H1 (cell line): ENCODE results near the gene PIK3R6. TPM values are rescaled to one million over a fixed set of nuclear protein-coding genes. Genes with fewer than 3 reads are reported as not detected.

ENCODE experiments used
- CTCF ChIA-PET: fragments of 300-600 bp; sonication (Branson Sonifier 250); formaldehyde crosslinking; loops from one replicate; lab custom pipeline; 2021; ENCODE audit not compliant: partially characterized antibody; lab: Charles Lee
- POLR2A ChIA-PET: fragments of 300-600 bp; sonication (Branson Sonifier 250); formaldehyde crosslinking; loops from one replicate; lab custom pipeline; 2021; ENCODE audit warnings: inconsistent platforms; ENCODE audit not compliant: partially characterized antibody; lab: Charles Lee
- DNase-seq, 2 experiments: peaks; one replicate each; pipeline versions ENCODE4 v3.0.0 to v3.0.0-alpha.2; 2010 to 2022; ENCODE audit warnings: low spot score in 2 of 2, low read depth in 1 of 2, mixed read lengths in 1 of 2
- FAIRE-seq: peaks from 2 replicates; lab custom pipeline; 2011; peaks lifted over from hg19 to GRCh38; lab: Jason Lieb, UNC
- H2AFZ ChIP-seq: 2 replicates; pipeline ENCODE4 v1.8.1; 2012; ENCODE audit warnings: low read length, inconsistent platforms
- H2AK5ac ChIP-seq: 2 replicates; pipeline ENCODE4 v1.6.1; 2013; ENCODE audit warnings: low read depth, low read length
- H2BK120ac ChIP-seq: replicated peaks from 2 replicates; pipeline ENCODE3; 2013; ENCODE audit warnings: low read depth, low read length, inconsistent platforms
- H2BK12ac ChIP-seq: 2 replicates; pipeline ENCODE4 v1.6.1; 2013; ENCODE audit warnings: low read depth, low read length
- H2BK15ac ChIP-seq: 2 replicates; pipeline ENCODE4 v1.6.1; 2013; ENCODE audit warnings: low read length
- H2BK20ac ChIP-seq: 2 replicates; pipeline ENCODE4 v1.6.1; 2013; ENCODE audit warnings: low read length
- H2BK5ac ChIP-seq: 2 replicates; pipeline ENCODE4 v1.6.1; 2013; ENCODE audit warnings: low read depth, low read length
- H3K14ac ChIP-seq: 2 replicates; pipeline ENCODE4 v1.6.1; 2013; ENCODE audit warnings: inconsistent platforms; ENCODE audit not compliant: insufficient read length
- H3K18ac ChIP-seq: 2 replicates; pipeline ENCODE4 v1.6.1; 2013; ENCODE audit warnings: low read length; ENCODE audit errors: extremely low read depth
- H3K23ac ChIP-seq: 2 replicates; pipeline ENCODE4 v1.6.1; 2013; ENCODE audit warnings: inconsistent platforms; ENCODE audit not compliant: insufficient read length
- H3K23me2 ChIP-seq: 2 replicates; pipeline ENCODE4 v1.6.1; 2013; ENCODE audit warnings: low read depth, low read length
- H3K27ac ChIP-seq: 2 replicates; pipeline ENCODE4 v1.6.1; 2011; ENCODE audit warnings: low read depth, low read length, inconsistent platforms
- H3K27me3 ChIP-seq, 4 experiments: replicated peaks in 1 of 4; 1 replicate in 1 of 4; 2 replicates in 3 of 4; pipeline versions ENCODE4 v1.6.1 to v1.8.1; 2011 to 2013; ENCODE audit warnings: low read length in 3 of 4, mild to moderate bottlenecking in 3 of 4, inconsistent platforms in 2 of 4, mixed read lengths in 2 of 4, moderate library complexity in 1 of 4; ENCODE audit not compliant: control insufficient read depth in 3 of 4, insufficient read depth in 3 of 4; ENCODE audit errors: extremely low read depth in 1 of 4
- H3K36me3 ChIP-seq, 4 experiments: 2 replicates each; pipeline versions ENCODE4 v1.6.1 to v1.8.1; 2011 to 2013; ENCODE audit warnings: mild to moderate bottlenecking in 4 of 4, low read length in 3 of 4, moderate library complexity in 2 of 4, control low read depth in 1 of 4, inconsistent platforms in 1 of 4; ENCODE audit not compliant: insufficient read depth in 4 of 4, control insufficient read depth in 2 of 4
- H3K4ac ChIP-seq: replicated peaks from 2 replicates; pipeline ENCODE3; 2013; ENCODE audit warnings: low read length, low read depth, mixed read lengths, inconsistent platforms; ENCODE audit not compliant: insufficient read length
- H3K4me1 ChIP-seq, 4 experiments: replicated peaks in 1 of 4; 1 replicate in 1 of 4; 2 replicates in 3 of 4; pipeline versions ENCODE4 v1.6.1 to v1.8.1; 2011 to 2013; ENCODE audit warnings: low read length in 3 of 4, inconsistent platforms in 2 of 4, mixed read lengths in 1 of 4; ENCODE audit not compliant: insufficient read depth in 4 of 4, control insufficient read depth in 3 of 4
- H3K4me2 ChIP-seq, 2 experiments: 2 replicates each; pipeline versions ENCODE4 v1.6.1 to v1.8.1; 2011 to 2013; ENCODE audit warnings: low read depth in 2 of 2, low read length in 2 of 2, control low read depth in 1 of 2, inconsistent platforms in 1 of 2, mild to moderate bottlenecking in 1 of 2; ENCODE audit not compliant: insufficient read depth in 1 of 2
- H3K4me3 ChIP-seq, 4 experiments: fragments of 200-600, 300-600 bp in 1 of 4; sonication (generic), shearing (Covaris generic), sonication (Bioruptor Twin) in 1 of 4; 2 replicates each; pipeline versions ENCODE4 v1.5.1 to v1.8.1; 2011 to 2016; ENCODE audit warnings: low read length in 4 of 4, low read depth in 3 of 4, control low read depth in 2 of 4, inconsistent platforms in 2 of 4, mild to moderate bottlenecking in 2 of 4, mixed read lengths in 1 of 4, moderate library complexity in 1 of 4; ENCODE audit not compliant: insufficient read depth in 2 of 4; ENCODE audit errors: extremely low read depth in 1 of 4
- H3K56ac ChIP-seq: replicated peaks from 2 replicates; pipeline ENCODE3; 2013; ENCODE audit warnings: low read depth, mild to moderate bottlenecking, mixed read lengths, low read length, inconsistent platforms; ENCODE audit not compliant: insufficient read length
- H3K79me1 ChIP-seq: 2 replicates; pipeline ENCODE4 v1.6.1; 2013; ENCODE audit warnings: low read depth, low read length, control low read depth
- H3K79me2 ChIP-seq, 2 experiments: 2 replicates each; pipeline versions ENCODE4 v1.6.1 to v1.8.1; 2012 to 2013; ENCODE audit warnings: low read length in 2 of 2, mild to moderate bottlenecking in 2 of 2, inconsistent platforms in 1 of 2; ENCODE audit not compliant: insufficient read depth in 2 of 2, control insufficient read depth in 1 of 2
- H3K9ac ChIP-seq, 4 experiments: replicated peaks in 1 of 4; 1 replicate in 1 of 4; 2 replicates in 3 of 4; pipeline versions ENCODE4 v1.6.1 to v1.8.1; 2011 to 2013; ENCODE audit warnings: low read depth in 3 of 4, low read length in 3 of 4, control low read depth in 2 of 4, mild to moderate bottlenecking in 2 of 4, moderate library complexity in 2 of 4, inconsistent platforms in 1 of 4; ENCODE audit errors: extremely low read depth in 1 of 4
- H3K9me3 ChIP-seq, 2 experiments: 2 replicates each; pipeline versions ENCODE4 v1.6.1 to v1.8.1; 2012 to 2013; ENCODE audit warnings: mild to moderate bottlenecking in 2 of 2, moderate library complexity in 2 of 2, control low read depth in 1 of 2, inconsistent platforms in 1 of 2, low read depth in 1 of 2, low read length in 1 of 2, mixed read lengths in 1 of 2; ENCODE audit not compliant: insufficient read depth in 2 of 2
- H4K20me1 ChIP-seq, 2 experiments: replicated peaks in 1 of 2; 2 replicates each; pipeline versions ENCODE3 to v1.8.1; 2011 to 2013; ENCODE audit warnings: inconsistent platforms in 2 of 2, low read length in 2 of 2, mild to moderate bottlenecking in 1 of 2; ENCODE audit not compliant: insufficient read depth in 2 of 2, control insufficient read depth in 1 of 2
- H4K5ac ChIP-seq: 2 replicates; pipeline ENCODE4 v1.6.1; 2013; ENCODE audit warnings: low read length, low read depth, mixed read lengths, inconsistent platforms; ENCODE audit not compliant: insufficient read length
- H4K8ac ChIP-seq: 2 replicates; pipeline ENCODE4 v1.8.0; 2013; ENCODE audit warnings: mild to moderate bottlenecking, moderate library complexity, low read length, inconsistent platforms; ENCODE audit not compliant: insufficient read depth; ENCODE audit errors: extremely low read depth
- H4K91ac ChIP-seq: replicated peaks from 2 replicates; pipeline ENCODE3; 2013; ENCODE audit warnings: low read length, mixed read lengths, inconsistent platforms; ENCODE audit not compliant: insufficient read length
- BACH1 ChIP-seq: IDR thresholded peaks from 2 replicates; pipeline ENCODE4 v1.6.1; 2012; ENCODE audit warnings: low read length, improper control_type of control experiment
- JUN ChIP-seq: IDR thresholded peaks from 2 replicates; pipeline ENCODE4 v1.6.1; 2011; ENCODE audit warnings: low read depth, mild to moderate bottlenecking, improper control_type of control experiment, low read length
- WGBS, 2 experiments: shearing (Covaris generic) in 1 of 2; methylation state at CpG; one replicate each; pipeline versions ENCODE4 v1.1.6 to v1.1.7; 2013 to 2015; ENCODE audit warnings: low lambda C conversion rate in 2 of 2, mixed read lengths in 2 of 2, inconsistent platforms in 1 of 2, low coverage in 1 of 2, missing lambda C conversion rate in 1 of 2; ENCODE audit not compliant: insufficient replicate concordance in 2 of 2, insufficient coverage in 1 of 2, insufficient read length in 1 of 2; ENCODE audit errors: extremely low coverage in 1 of 2, missing lambda C conversion rate in 1 of 2; 5-methylcytosine and 5-hydroxymethylcytosine counted together
- polyA plus RNA-seq, 7 experiments: library from polyadenylated mRNA; depleted of rRNA in 3 of 7; stranded (reverse) in 5 of 7; unstranded in 2 of 7; fragments of >200 nt in 5 of 7; fragments of 200-250 nt in 2 of 7; gene quantifications; 1 replicate in 5 of 7; 2 replicates in 1 of 7; 4 replicates in 1 of 7; pipeline versions ENCODE4 v1.2.1 to v1.2.3, GENCODE V29; 2011 to 2013; ENCODE audit warnings: missing spikeins in 2 of 7, mixed read lengths in 2 of 7
- total RNA-seq: library from RNA; stranded (reverse); fragmentation: NEBNext Ultra II Directional; extraction: Animal tissue kit (Norgen Biotek cat#: 25700); gene quantifications from 2 replicates; pipeline ENCODE4 v1.2.1, GENCODE V29; 2021

Gene PIK3R6
- total and polyA plus RNA-seq, 2 of the 8 experiments (the other 6 are each of a cell fraction or from before 2014, with no cell fraction given), result 0.24 to 1.2 TPM

GRCh38 chr17:8861495-8862181, 5.8 kb downstream of the PIK3R6 start:
- POLR2A ChIA-PET, result no interaction called here
- Histone ChIP-seq H2BK120ac (no peak overlapping the region), H3K36me3 (no peaks in the 10 kb centered on the region), H3K23me2 (no peaks in the 10 kb centered on the region), H3K18ac (no peak overlapping the region), H3K4me2 (no peak overlapping the region), H3K14ac (no peak overlapping the region), H3K9ac (no peak overlapping the region), H3K9me3 (no peaks in the 10 kb centered on the region), H2BK5ac (no peak overlapping the region), H2AK5ac (no peak overlapping the region), H2AFZ (no peak overlapping the region), H3K23ac (no peak overlapping the region), H4K5ac (no peak overlapping the region), H2BK20ac (no peak overlapping the region), H3K27me3 (no peaks in the 10 kb centered on the region), H4K8ac (no peak overlapping the region), H3K4me3 (no peak overlapping the region), H3K56ac (no peak overlapping the region), H2BK12ac (no peak overlapping the region), H4K91ac (no peak overlapping the region), H3K79me2 (no peaks in the 10 kb centered on the region), H4K20me1 (no peaks in the 10 kb centered on the region), H3K79me1 (no peaks in the 10 kb centered on the region), H3K27ac (no peak overlapping the region), H3K4me1 (peaks cover 0 to 6% (median 1%) of the 10 kb centered on the region in 4 experiments; a peak in 5 of 7 replicates), H3K4ac (no peak overlapping the region), H2BK15ac (no peak overlapping the region)
- FAIRE-seq (no peak), DNase-seq (no peak)
- WGBS, 2 experiments, result 93% methylated on average over 7 of the region's 7 CpGs; no CpG with 5 or more reads in 1 of the 2 experiments
- CTCF ChIA-PET, result interaction anchor here (1.4 kb wide), 1 partner anchor 33 kb away, joined by 3 read pairs; no protein-coding TSS in a partner anchor
- no peak for TF ChIP-seq BACH1
- no peak for TF ChIP-seq JUN
